Activated CD4-positive, CD25-positive, alpha-beta regulatory T cell (primary cell): ENCODE results near the gene DAB2.

Experiments used
- DNase-seq, 4 experiments: peaks; one replicate each; lab custom pipeline; 2025; lab: John Stamatoyannopoulos, UW

The DAB2 gene

DNA sequence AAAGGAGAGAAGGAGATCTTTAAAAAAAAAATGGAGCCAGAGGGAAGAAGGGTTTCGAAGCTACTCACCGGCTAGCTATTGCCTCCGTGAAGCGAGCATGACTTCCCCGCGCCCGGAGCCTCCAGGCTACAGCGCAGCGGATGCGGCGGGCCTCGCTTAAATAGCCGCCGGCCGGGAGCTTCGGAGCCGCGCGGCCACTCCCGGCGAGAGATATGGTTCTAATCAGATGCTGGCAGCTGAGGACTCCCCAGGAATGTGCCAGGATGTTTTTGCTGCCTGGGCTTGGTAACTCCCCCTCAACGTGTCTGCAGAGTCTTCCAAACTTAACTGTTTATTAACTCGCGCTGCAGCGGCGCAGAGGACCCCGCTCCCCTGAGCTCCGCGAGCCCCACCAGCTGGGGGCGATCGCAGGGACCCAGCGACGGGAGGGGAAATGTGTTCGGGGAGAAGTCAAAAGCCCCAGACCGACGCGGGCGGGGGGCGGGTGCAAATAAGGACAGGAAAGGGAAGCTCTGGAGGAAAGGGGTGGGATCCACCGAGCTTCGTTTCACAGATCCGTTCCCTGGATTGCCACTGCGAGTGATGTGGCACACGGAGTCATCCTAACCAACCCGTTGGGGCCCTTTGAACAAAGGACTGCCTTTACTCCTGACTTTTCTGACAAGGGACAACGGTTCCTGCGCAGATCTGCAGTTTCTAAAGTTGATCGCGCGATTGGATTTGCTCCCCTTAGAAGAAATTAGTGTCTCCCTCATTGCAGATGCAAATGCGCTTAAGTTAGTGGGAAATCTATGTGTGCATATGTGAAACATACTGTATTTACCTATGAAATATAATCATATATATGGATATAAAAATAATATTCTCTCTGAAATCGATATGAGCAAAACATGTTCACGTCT lies at the start of gene DAB2:
TSS of gene DAB2 (minus strand) at position 245 of the 902 bp plus-strand sequence. CDS start 30,660 bp downstream, outside the sequence.
- no peak for DNase-seq

DNA sequence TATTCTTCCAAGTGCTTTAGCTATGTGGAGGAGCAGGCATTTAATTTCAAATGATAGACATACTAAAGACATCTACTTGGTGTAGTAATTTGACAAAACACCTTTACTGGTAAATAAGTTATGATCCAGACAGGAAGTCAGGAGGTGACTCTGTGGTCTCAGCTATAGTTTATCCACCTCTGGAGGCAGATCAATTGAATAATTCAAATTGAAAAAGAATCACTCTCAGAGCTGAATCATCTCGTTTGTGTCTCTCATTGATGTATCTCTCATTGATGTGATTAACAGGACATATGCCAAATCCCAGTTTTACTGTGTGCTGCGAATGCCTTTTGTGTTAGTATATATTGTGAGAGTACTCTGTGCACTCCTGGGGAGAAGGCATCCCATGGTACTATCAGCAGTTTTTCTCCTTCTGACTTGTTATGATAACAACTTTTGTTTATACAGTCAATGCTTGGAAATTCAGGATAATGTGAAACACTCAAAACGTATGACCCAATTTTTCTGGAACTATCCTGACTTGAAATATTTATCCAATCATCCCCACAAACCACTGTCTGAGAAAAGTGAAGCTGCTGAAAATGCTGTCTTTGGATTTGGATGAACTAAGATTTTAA lies 48.5 kb upstream of the DAB2 start:
- no peak for DNase-seq

DNA sequence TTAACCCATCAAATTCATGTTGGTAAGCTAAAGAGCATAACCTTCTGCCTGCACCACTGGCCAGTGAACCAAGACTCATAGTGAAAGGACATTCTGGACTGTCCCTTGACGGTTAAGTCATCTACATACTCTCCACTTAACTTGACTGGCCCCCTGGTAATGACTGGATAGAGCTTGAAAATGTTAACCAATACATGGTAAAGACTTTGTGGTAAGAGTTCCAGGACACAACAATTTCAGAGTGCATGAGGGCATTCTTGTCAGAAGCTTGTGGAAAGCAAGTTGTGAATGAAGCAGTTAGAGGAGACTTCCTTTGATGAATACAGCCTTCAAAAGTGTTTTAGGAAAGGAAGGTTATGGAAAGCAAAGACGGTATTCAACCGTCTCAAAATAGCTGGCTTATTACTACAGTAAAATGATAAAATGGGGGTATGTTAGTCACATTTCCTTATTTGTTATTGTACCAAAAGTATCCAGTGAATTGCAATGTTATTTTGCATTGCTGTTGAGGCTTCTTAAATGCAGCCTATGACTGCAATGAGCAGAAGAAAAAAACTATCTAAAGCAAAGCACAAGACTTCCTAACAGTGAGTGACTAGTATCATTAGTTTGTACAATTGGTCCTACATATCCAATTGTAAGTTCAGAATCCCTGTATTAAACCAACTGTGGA lies 47.2 kb upstream of the DAB2 start:
- DNase-seq, result no peak

DNA sequence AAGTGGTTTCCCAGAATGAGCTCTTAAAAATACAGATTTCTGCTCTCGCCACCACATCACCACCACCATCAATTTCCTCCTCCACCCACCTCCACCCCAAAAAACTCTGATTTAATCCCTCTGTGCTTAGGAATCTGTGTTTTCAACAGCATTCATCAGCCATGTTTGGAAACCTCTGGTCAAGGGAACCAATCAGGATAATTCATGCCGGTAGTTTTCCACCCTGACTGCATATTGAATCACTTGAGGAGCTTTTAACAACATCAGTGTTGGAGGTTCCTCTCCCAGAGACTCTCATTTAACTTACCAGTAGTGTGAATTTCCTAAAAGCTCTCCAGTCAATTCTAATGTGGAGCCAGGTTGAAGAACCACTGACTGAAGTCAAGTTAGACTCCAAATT lies 46.0 kb upstream of the DAB2 start:
- DNase-seq, result no peak

DNA sequence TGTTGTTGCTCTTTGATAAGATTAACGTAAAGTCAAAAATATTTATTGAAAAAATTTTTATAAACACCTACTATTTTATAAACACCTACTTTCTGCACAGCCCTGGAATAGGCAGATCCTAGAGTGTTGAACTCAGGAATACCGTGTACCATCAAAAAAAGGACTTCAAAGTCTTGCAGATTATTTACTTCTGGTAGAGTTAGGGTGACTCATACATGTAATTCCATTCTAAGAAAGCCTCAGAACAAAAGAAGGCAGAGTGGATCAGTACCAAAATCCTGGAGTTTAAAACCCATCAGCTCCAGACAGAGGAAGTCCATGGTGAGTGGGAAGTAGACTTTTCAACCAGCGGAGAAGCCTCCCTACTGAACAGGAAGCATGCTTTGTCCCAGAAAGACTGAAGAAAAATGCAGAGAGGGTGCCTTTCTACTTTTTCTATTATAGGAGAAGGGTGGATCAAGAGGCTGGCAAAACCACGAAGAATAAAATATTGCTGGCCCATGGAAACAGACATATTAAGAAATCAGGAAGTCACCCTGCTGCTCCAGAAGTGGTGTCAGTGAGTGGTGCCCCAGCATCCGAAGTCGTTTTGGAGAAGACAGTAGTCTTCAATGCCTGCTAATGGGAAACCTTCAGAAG lies 45.1 kb upstream of the DAB2 start:
- DNase-seq, result no peak

DNA sequence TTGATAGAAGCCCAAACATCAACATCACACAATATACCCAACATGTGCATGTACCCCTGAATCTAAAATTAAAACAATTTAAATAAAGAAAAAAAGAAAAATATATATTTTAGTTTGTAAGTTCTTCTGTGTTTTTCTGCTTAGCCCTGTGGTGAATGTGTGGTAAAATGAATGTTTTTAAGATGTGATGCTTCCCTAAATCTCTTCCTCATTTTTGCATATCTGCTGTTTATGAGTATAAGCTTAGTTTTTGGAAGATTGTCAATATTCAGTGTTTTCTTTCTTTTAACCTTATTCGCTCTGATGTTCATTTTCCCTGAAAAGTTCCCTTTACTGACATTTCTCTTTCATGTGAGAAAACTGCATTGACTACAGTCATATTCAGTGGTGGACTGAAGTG lies 44.4 kb upstream of the DAB2 start:
- no peak for DNase-seq

DNA sequence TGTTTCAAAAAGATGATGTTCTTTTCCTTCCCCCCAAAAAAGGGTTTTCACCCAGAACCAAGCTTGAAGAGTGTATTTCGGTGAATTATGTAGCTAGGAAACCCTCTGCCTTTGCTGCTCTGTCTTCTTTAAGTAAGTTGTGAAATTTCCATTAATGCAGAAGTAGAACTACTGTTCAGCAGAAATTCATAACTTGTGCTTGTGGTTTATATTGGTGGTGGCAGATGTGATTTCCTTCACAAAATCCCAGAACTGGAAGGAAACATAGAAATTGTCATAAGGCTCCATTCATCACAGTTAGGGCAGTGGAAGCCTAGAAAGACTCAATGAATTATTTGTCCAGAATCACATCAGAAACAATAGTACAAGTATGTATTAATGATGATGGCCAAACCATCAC lies 42.1 kb upstream of the DAB2 start:
- no peak for DNase-seq

DNA sequence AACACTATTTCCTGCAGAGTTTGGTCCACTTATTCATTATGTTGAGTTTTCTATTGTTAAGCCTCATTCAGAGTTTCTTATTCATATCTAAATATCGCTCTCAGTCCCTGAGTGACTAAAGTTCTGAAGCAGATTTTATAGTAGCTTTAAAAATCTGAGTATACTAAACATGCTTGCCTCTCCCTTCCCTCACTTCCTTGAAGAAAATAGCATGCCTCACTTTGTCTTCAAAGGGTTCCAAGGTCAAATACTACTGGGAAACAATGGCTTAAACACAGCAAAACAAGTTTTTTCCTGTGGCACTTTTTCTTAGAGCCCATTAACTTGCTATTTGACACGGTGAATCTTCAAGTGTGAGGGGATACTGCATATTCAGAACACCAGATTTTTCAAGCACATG lies 41.1 kb upstream of the DAB2 start:
- DNase-seq, result no peak

DNA sequence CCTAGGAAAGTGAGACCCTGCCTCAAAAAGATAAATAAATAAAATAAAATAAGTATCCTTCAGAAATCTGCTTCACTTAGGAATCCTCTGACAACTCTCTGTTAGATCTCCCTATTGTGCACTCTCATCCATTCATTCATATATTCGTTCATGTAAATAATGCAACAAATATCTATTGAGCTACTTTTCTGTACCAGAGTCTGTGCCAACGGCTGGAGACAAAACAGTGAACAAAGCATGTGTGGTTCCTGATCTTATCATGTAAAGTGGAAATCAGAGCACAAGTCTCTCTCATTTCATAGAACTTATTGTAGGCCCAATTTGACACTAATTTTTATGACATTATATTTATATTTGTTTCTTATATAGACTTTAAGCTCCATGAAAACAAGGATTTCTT lies 40.3 kb upstream of the DAB2 start:
- DNase-seq, result no peak

DNA sequence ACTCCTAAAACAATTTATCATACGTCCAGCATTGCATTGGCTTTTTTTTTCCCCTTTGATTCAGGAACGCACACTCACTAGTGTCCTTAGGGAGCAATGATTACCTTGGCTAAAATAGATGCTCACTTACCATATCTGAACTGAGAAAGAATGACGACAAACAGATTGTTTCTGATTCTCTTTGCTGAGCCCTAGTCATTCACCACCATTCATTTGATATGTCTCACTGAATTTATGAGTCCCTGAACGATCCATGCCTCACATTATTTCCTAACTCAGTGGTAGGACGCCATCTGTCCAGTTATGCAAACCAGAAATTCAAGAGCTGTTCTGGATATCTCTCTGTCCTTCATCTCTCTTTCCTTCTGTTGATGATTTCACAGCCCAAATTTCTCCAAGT lies 39.3 kb upstream of the DAB2 start:
- no peak for DNase-seq

DNA sequence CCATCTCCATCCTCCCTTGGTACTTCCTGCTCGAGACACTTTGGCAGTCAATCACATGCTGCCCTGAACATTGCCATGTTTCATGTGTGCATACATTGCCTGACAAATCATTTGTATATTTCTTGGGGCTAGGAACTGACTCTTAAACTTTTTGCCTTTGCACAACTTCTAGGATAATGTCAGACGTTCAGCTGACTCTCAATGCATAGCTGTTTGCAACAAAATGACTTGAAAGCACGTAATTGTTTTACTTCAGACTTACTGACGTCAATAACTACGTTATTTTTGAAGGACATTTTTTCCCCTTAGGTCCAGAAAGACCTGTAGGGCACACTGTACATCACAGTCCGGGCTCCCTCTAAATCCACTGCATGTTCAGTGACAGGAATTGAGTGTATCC lies 37.4 kb upstream of the DAB2 start:
- no peak for DNase-seq

DNA sequence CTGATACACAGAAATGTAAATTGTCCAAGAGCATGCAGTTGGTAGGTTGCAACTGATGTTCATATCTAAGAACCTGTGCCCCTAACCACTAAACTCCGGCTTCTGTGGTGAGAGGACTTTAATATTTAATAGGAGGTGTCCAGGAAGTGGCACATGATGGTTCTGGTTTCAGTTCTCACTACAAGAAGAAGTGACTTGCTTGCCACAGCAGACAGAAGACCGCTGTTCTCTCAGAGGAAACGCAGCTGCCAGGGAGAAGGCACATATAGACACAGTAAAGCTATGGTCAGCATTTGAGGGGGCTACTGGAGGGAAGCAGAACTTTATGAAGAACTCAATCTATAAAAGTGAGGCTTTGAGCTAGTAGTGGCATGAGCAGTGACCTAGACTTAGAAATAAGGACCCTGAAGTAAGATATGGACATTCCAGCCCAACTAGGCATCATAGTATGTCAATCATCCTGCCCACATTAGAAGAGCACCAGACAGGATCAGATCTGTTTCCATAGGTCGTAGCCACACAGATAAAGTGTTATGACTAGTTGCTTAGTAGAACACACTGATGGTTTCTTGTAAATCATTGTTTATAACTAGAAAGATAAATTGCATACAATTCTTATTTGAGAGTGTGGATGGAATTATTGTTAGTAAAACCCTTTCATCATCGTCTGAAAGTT lies 36.4 kb upstream of the DAB2 start:
- DNase-seq, result no peak

DNA sequence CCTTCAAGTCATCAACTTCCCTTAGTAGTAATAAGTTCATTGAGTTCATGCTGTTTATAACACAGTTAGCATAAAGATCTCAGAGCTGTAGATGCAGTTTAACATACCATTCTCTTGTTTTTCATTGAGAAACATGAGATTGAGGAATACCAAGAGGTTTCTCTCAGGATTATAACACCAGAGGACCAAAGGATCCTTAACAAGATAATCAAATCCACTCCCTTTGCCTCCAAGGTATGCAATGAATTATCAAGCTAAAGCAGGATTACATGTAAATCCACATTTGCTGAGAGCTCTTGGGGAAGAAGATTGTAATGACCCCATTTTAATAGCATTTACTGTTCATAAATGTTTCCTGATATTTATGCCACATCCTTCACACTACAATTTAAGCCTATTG lies 35.1 kb upstream of the DAB2 start:
- no peak for DNase-seq

DNA sequence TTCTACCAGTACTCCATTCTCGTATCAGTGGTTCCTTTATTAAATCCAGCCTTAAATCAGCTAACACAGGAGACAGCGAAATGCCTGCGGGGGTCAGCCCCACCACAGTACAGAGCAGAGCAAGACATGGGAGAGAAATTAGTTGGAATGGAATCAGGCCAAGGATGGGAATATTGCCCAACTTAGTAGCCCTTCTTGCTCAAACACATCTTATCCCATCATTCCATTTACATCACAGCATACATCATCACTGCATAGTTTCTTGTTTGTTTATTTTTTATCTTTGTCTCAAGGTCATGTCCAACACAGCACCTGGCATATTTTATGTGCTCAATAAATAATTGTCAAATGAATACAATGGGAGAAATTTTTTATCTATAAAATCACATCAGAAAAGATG lies 34.3 kb upstream of the DAB2 start:
- DNase-seq, result no peak

DNA sequence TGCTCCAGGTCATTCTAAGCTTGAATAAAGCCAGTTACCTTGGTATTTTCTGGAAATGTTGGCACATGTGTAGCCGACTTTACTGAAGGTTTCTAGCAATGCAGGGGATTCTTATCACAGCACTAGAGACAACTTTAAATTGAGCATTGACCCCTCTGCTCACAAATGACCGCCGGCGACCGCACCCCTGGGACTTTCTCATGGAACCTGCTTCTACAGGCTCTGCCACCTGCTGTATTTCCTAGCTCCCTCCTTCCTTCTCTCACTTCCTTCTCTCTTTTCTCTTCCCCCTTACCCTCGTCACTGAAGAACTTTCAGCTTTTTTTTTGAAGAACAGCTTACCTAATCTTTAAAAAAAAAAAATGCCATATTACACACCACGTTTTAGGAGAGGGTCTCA lies 30.9 kb upstream of the DAB2 start:
- DNase-seq, result no peak

DNA sequence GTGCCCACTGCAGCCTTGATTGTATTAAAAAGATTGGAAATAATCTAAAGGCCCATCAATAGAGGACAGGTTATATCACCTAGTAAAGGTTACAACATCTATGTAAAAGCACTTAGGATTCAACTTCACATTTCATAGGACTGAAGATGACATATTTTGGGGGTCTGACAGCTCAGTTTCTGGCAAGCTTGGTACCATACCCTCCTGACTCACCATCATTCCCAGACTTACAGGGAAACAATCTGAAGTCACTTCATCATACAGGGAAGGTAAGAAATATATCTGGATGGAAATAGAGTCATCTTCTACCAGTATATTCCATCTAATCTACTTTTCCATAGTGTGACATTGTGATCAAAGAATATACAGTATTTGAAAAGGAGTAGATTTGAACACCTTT lies 28.8 kb upstream of the DAB2 start:
- DNase-seq, result no peak

DNA sequence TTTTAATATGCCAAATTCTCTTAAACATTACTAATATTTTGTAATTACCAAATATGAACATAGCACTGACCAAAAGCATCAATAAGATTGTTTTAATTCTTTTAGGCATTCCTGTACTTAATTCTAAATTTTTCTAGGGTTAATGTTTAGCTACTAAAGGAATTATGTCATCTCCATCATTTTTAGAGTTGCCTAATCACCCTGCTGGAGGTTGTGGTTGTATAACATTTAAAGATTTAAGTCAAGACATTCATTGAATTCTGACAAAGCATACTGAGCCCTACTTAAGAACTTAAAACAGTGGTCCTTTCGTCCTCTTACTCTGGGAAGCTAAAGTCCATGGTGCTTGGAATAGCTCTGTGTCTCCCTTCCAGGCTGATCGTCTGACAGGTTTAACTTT lies 28.1 kb upstream of the DAB2 start:
- no peak for DNase-seq

DNA sequence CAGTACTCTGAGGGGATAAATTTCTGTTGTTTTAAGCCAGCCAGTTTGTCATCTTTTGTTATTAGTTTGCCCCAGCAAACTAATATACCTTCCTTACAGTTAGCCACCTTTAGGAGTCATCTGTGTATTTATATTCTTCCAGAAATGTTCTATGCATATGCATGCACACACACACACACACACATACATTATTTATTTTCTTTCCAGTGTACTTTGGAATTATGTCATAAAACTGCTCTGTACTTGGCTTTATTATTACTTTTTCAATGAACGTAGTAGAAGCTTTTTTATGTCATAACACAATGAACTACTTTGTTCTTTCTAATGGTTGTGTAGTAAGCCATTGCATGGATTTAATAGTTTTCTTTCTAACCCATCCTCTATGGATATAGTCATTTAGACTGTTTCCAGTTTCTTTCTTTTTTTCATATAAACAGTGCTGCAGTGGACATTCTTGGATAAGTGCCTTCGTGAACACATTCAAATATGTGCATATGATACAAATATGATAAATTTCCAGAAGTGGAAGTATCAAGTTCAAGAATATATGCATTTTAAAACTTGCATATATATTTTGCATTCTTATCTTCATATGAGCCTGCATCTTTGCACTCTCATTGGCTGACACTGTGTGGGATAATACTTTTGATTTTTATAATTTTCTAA lies 26.6 kb upstream of the DAB2 start:
- DNase-seq, result no peak

DNA sequence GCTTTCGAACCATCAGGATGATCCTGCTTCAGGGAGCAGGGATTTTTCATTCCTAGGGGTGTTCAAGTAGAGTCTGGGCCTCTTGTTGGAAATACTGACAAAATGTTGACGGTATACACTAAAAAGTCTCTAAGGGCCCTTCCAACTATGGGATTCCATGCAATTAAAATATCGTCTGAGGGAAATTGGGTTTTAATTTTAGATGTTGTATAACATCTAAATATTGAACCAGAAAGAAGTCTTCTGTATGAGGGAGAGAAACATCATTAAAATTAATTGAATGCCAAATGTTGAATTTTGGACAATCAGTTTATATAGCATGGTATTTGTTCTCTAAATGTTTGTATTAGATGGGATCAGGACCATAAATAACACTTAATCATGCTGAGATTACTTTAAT lies 25.7 kb upstream of the DAB2 start:
- DNase-seq, result no peak

DNA sequence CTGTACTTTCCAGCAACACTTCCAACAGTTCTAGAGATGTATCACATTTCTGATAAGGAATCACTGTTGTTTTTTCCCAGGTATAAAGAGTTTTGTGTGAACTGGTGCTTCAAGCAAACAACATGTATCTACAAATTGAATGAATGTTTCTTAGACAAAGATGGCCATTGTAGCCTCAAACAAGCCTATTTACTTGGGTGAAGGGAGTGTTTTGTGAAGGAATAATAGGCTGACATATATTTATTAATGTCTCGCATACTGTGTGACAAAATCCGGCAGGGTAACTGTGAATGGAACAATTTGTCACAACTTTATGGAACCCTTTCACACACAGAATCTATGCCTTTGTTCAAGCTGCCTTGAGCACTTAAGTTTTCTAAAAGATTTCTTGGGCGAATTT lies 24.8 kb upstream of the DAB2 start:
- DNase-seq, result no peak

DNA sequence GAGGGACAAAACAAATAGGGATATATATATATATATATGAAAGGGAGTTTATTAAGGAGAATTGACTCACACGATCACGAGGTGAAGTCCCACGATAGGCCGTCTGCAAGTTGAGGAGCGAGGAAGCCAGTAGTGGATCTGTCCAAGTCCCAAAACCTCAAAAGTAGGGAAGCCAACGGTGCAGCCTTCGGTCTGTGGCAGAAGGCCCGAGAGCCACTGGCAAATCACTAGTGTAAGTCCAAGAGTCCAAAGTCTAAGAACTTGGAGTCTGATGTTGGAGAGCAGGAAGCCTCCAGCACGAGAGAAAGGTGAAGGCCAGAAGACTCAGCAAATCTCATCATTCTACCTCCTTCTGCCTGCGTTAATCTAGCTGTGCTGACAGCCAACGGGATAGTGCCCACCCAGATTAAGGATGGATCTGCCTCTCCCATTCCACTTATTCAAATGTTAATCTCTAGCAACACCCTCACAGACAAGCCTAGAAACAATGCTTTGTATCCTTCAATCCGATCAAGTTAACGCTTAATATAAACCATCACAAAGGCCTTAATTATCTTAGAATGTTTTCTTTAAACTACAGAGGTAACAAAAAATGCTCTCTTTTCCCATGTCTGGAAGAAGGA lies 23.8 kb upstream of the DAB2 start:
- DNase-seq, result no peak
